Measurements from ENCODE around the gene RTTN.
"Not testable (repeated sequence)": the region's sequence is repeated elsewhere in the genome, so short reads cannot be mapped to it uniquely, and the experiment has no call there.

The RTTN gene

GRCh38 chr18:70149616-70150301 lies 55.7 kb downstream of the RTTN start:
- no peak for DNase-seq (ENCODE audit: low read depth in 2 of 2)

DNA sequence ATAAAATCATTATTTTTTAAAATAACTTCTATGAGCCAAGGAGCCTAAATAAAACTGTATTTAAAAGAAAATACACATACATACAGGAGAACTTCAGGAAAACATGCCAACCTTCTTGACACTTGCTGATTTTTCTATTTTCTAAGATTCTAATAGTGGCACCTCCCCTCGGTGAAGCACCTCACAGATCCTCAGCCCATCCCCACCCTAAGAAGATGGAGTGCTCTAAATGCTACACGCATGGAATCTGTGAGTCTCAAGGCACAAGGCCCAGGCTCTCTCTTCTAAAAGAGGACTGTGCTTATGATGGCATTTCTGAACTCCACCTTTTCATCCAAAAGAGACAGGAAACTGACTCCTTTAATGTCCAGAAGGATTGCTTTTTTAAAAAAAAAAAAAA lies 56.3 kb downstream of the RTTN start:
- no peak for DNase-seq (ENCODE audit: low read depth in 2 of 2)

GRCh38 chr18:70148039-70148938 lies 57.2 kb downstream of the RTTN start:
- no peak for DNase-seq (ENCODE audit: low read depth in 2 of 2)

GRCh38 chr18:70146174-70146573 lies 59.3 kb downstream of the RTTN start:
- DNase-seq (ENCODE audit: low read depth in 2 of 2): no peak

DNA sequence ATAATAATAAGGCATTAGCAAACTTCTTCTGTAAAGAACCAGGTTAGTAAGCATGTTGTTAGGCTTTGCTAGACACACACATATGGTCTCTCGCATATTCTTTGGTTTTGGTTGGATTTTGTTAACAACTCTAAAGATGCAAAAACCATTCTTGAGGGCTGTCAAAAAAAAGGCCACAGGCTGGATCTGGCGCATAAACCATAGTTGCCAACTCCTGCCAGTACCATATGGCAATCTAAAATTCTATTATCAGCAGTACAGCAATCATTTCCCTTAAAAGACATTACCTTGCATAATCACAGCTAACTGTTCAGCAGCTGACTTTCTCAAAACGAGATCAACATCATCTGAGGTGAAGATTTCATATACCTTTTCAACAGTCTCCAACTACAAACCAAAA lies 63.5 kb downstream of the RTTN start:
- no peak for DNase-seq (ENCODE audit: low read depth in 2 of 2)

DNA sequence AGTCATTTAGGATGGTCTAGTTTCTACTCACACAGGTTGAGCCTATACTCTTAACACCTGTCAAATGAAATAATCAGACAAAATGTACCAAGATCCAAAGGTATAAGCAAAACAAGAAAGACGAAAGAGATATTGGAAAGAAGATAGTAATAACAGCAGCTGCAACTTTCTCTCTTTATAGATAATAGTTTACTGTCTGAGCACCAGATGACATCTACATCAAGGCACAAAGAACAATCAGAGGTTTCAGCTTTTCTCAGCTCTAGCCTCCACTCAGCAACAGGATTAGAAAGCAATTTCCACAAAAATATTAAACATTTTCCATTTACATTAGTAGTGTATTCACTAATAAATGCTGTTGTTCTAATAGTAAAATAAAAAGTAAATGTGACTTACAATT lies 66.3 kb downstream of the RTTN start:
- no peak for DNase-seq (ENCODE audit: low read depth in 2 of 2)

GRCh38 chr18:70135604-70136003 lies 69.9 kb downstream of the RTTN start:
- no peak for DNase-seq (ENCODE audit: low read depth in 2 of 2)

DNA sequence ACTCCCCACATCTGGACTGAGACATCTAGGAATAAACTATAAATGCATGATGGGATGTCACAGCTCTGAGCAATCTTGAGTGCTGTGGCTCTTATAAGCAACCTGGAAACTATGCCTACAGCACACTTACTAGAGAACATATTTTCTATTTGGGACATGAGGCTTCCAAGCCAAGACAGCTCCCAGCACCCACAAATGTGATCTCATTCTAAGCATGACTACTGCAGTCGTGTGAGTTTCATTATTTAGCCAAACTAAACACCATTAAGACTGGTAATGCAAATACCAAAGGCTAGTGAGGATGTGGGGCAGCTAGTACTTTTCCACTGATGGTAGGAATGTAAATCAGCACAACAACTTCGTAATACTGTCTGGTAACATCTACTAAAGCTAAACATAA lies 72.5 kb downstream of the RTTN start:
- no peak for DNase-seq (ENCODE audit: low read depth in 2 of 2)

GRCh38 chr18:70128271-70128670 lies 77.2 kb downstream of the RTTN start:
- no peak for DNase-seq (ENCODE audit: low read depth in 2 of 2)

DNA sequence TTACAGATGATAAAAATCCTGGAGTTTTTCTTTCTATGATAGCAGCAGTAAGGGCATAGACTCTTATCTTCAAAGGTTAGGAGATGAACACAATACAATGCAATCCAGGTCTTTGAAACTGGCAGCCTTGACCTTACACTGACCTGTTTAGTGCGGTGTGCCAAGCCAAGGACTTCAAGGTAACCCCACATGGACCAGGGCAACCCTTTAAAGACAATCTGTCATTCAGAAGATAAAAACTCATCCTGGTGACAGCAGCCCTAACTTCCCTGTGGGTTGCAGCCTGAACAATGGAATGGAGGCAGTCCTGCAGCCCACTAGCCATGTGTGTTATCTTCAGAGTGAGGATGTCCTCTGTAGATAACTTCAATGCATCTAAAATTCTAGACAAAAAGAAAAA lies 78.1 kb downstream of the RTTN start:
- DNase-seq (ENCODE audit: low read depth in 2 of 2): no peak

DNA sequence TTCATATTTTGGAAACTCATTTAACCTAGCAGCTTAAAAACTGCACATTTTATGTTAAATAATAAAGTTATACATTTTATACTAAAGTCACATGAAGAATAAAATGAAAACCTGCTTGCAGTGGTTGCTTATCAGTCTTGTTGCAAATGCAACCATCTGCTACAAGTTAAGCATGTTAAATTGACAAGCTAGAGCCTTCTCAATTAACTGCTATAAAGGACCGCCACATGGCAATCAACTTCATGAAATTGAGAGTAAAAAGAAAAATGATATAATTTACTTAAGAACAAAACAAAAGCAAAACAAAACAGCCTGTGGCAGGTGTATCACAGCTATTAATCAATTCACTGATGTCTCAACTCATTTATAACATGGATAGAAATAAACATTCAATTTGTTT lies 78.7 kb downstream of the RTTN start:
- no peak for DNase-seq (ENCODE audit: low read depth in 2 of 2)

DNA sequence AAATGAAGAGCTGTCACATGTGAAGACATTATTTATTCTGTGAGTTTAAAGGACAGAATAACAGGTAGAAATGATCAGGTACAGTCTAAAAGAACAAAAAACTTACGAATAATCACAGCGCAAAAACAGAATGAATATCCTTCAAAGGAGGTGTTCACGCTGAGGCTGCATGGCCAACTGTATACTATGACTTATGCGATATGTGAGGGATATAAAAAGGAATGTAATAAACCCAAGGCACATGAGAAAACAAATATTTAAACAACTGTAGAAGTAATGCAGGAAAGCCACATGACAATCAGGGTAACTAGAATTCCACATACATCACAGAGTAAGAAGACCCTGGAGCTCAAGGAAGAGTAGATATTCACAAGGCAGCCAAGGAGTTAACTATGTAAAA lies 81.3 kb downstream of the RTTN start:
- DNase-seq (ENCODE audit: low read depth in 2 of 2): no peak

GRCh38 chr18:70121842-70122241 lies 83.6 kb downstream of the RTTN start:
- DNase-seq (ENCODE audit: low read depth in 2 of 2): no peak

DNA sequence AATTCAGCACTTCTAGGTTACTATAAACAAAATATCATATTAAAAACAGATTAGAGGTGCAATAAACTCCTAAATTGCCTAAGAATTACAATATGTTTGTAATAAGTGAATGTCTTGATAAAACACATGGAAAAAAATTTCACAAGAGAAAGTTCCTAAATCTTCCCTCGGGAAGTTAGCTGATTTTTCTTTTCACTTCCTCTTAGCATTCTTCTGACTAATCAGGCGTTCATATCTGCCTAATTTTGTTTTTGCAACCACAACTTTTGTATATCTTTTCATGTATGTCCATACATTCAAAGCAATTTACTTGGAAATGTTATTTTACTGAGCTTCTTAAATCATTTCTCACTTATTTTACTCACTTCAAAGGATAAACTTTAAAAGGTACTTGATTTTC lies 88.5 kb downstream of the RTTN start:
- no peak for DNase-seq (ENCODE audit: low read depth in 2 of 2)

DNA sequence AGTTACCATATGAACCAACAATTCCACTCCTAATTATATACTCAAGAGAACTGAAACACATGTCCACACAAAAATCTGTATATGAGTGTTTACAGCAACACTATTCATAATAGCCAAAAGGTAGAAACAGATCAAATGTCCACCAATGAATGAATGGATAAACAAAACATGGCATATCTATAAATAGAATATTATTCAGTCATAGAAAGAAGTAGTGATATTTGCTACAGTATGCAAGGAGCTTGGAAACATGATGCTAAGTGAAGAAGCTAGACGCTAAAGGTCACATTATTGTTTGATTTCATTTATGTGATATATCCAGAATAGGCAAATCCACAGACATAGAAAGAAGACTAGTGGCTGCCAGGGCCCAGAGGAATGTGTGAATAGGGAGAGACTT lies 92.0 kb downstream of the RTTN start:
- DNase-seq (ENCODE audit: low read depth in 2 of 2): no peak

DNA sequence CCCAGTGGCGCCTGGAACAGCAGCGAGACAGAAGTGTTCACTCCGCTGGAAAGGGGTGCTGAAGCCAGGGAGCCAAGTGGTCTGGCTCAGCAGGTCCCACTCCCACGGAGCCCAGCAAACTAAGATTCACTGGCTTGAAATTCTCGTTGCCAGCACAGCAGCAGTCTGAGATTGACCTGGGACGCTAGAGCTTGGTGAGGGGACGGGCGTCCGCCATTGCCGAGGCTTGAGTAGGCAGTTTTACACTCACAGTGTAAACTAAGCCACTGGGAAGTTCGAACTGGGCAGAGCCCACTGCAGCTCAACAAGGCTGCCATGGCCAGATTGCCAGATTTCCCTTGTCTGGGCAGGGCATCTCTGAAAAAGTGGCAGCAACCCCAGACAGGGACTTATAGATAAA lies 94.8 kb downstream of the RTTN start:
- no peak for DNase-seq (ENCODE audit: low read depth in 2 of 2)

DNA sequence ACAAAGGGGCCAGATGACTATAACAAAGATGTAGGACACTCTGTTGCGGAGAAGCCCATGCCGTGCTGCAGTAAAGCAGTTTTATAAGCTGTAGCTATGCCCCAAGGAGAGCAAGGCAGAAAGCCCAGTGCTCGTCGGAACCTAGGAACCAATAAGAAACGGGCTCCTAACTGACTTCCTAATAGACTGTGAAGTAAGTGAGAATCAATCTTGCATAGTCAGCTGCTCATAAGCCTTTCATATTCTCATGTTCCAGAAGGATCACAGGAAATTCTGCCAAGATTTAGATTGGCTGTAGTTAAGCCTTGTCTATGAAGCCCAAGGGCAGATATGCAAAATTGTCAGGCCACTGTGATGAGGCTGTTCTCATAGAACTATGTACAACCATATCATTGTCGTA lies 98.4 kb downstream of the RTTN start:
- no peak for DNase-seq (ENCODE audit: low read depth in 2 of 2)

DNA sequence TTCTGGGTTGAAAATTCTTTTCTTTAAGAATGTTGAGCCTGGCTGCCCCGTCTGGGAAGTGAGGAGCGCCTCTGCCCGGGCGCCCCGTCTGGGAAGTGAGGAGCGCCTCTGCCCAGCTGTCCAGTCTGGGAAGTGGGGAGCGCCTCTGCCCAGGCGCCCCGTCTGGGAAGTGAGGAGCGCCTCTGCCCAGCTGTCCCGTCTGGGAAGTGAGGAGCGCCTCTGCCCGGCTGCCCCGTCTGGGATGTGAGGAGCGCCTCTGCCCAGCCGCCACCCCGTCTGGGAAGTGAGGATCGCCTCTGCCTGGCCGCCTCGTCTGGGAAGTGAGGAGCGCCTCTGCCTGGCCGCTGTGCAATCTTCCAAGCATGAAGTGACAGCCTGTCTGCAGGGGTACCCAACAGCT lies 102.6 kb downstream of the RTTN start:
- DNase-seq (ENCODE audit: low read depth in 2 of 2): not testable (repeated sequence)

- no peak for DNase-seq (ENCODE audit: low read depth in 2 of 2)
Measured at GRCh38 chr18:70089858-70090257, 115.6 kb downstream of the RTTN start.

- DNase-seq (ENCODE audit: low read depth in 2 of 2): no peak
Measured at GRCh38 chr18:70086085-70086484, 119.4 kb downstream of the RTTN start.

GRCh38 chr18:70085641-70086040 lies 119.8 kb downstream of the RTTN start:
- no peak for DNase-seq (ENCODE audit: low read depth in 2 of 2)

DNA sequence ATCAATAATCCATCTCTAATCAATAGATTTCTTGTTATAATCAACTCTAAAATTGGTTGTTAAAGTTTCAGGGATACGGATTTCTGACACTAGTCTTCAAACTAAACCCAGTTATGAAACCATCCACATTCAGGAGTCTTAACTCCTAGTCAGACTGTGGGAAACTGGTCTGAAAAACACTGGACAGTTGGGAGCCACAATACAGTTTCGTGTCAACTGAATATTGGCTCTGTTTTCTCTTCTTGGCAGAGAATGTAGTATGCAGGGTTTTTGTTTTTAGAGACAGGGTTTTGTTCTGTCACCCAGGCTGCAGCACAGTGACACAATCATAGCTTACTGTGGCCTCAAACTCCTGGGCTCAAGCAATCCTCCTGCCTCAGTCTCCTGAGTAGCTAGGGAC lies 123.1 kb downstream of the RTTN start:
- no peak for DNase-seq (ENCODE audit: low read depth in 2 of 2)

DNA sequence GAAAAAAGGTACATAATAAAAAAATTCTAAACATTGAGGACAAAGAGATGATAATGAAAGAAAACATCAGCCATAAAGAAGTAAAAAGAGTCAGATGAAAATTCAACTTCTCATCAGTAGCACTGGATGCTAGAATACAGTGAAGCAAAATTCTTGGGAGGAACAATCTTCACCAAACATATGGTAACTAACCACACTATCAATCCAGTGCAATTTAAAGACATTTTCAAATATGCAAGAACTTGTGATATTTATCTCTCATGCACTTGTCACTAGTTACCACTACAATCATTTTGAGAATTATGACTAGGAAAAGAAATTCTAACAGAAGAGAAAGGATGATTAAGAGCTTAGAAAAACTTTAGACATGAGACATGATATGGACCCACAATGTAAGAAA lies 127.4 kb downstream of the RTTN start:
- no peak for DNase-seq (ENCODE audit: low read depth in 2 of 2)
